ENCODE measurements around the gene DNAJB8. TPM values are rescaled to one million over a fixed set of nuclear protein-coding genes. Genes with fewer than 3 reads are reported as not detected.
A peak's percentile ranks its signal among the peaks of the same experiment; 100 is the strongest.

DNAJB8 gene
- total RNA-seq, 4 donors from 2014 or later: not detected

- H3K27me3 ChIP-seq: peaks cover 0 to 69% of the 10 kb centered on the region in 2 donors
- H3K4me1 ChIP-seq: peaks cover 0 to 26% (median 9%) of the 10 kb centered on the region in 4 donors
These were observed 37.4 kb downstream of the DNAJB8 start for GRCh38 chr3:128429275-128429674.

DNA sequence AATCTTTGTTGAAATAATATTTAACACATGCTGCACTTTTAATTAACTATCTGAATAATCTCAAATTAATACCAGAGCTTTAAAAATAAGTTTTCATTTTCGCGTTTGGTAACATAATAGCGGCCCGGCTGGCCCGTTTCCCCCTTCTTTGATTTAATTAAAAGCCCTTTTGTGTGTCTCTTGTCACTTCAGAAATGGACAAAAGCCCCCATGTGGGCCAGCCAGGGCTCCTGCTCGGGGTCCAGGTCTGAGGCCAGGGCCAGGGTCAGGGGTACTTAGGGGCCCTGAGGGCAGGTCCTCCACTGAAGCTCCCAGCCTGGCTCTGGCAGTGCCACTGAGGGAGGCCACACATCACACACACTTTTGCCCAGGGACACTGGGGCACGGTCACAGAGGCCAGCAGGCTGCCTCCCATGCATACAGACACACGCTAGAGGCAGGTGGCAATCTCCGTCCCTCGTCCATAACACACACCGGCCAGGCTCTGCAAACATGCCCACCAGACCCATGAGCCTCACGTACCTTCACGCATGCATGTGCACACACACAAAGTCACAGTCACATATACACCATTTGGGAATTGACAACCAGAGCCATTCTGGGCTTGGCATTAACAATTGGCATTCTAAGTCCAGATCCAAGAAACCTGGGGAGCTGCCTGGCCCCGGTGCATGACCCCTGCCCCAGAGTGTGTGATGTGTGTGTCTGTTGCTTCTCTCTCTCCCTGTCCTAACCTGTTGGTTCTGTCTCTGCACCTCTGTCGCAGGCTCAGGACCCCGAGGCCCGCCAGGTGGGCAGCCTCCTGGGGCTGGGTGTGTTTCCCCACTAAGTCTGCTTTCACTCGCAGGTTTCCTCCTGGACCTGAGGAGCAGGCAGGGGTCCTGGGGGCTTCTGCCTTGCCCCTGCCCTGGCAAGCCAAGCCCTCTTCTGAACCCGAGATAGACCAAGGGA is 38.5 kb downstream of the DNAJB8 start:
- 86 to 87% methylated on average over 17 to 19 of the region's 19 CpGs for WGBS, 2 donors
- H3K36me3 ChIP-seq: no peaks in the 10 kb centered on the region
- no peak overlapping the region for H3K4me3 ChIP-seq
- H3K27ac ChIP-seq: no peak overlapping the region
- H3K9me3 ChIP-seq: no peaks in the 10 kb centered on the region
- DNase-seq (ENCODE audit: low spot score in 2 of 2): no peak
- peaks cover 0 to 58% of the 10 kb centered on the region in 2 donors for H3K27me3 ChIP-seq
- no peak for TF ChIP-seq CTCF (IDR thresholded peaks at IDR 0.05)
- no peak for TF ChIP-seq POLR2A (IDR thresholded peaks at IDR 0.05)
- no peak for TF ChIP-seq EP300 (IDR thresholded peaks at IDR 0.05)
- H3K4me1 ChIP-seq: peaks cover 0 to 21% (median 8%) of the 10 kb centered on the region in 4 donors

More at GRCh38 chr3:128429275-128429674, 37.4 kb downstream of the DNAJB8 start:
- H3K9me3 ChIP-seq: no peaks in the 10 kb centered on the region
- no peak for TF ChIP-seq CTCF (IDR thresholded peaks at IDR 0.05)
- TF ChIP-seq EP300 (IDR thresholded peaks at IDR 0.05): no peak
- TF ChIP-seq POLR2A (IDR thresholded peaks at IDR 0.05): no peak
- H3K4me3 ChIP-seq: no peak overlapping the region
- no peaks in the 10 kb centered on the region for H3K36me3 ChIP-seq
- DNase-seq (ENCODE audit: low spot score in 2 of 2): no peak
- no peak overlapping the region for H3K27ac ChIP-seq
- 85 to 92% methylated on average over 6 to 15 of the region's 15 CpGs for WGBS, 2 donors

DNA sequence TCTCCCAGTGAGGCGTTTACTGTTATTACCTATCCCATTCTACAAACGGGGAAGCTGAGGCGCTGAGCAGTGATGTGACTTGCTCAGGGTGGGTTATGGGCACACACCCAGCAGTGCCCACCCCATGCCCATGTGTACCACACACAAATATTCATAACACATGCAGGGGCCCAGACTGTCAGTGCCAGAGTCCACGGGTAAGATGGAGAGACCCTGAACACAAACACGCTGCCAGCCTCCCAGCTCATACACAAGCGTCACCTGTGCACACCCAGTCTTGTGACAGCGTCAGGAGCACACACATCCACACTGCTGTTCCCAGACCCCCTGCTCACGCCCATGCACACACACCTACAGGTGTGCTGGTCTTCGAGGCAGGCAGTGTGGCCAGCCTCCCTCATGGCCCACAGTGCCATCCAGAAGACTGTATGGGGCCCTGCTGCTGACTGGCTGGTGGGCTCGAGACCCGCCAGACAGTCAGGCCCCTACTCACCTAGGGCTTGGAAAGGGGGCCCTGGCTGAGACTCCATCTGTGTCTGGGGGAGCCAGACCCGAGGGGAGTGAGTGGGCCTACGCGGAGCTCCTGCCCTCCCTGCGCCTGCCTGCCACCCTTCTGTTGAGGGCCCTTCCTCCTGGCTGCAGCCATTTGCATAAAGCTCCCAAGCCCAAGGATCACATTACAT is 39.4 kb downstream of the DNAJB8 start:
- 80 to 88% methylated on average over 12 to 15 of the region's 15 CpGs for WGBS, 2 donors
- H3K36me3 ChIP-seq: no peaks in the 10 kb centered on the region
- no peak overlapping the region for H3K27ac ChIP-seq
- no peak for TF ChIP-seq EP300 (IDR thresholded peaks at IDR 0.05)
- TF ChIP-seq POLR2A (IDR thresholded peaks at IDR 0.05): no peak
- no peak overlapping the region for H3K4me3 ChIP-seq
- no peaks in the 10 kb centered on the region for H3K9me3 ChIP-seq
- no peak for DNase-seq (ENCODE audit: low spot score in 2 of 2)
- peaks cover 0 to 50% of the 10 kb centered on the region in 2 donors for H3K27me3 ChIP-seq
- peaks cover 0 to 13% (median 4%) of the 10 kb centered on the region in 4 donors for H3K4me1 ChIP-seq

DNA sequence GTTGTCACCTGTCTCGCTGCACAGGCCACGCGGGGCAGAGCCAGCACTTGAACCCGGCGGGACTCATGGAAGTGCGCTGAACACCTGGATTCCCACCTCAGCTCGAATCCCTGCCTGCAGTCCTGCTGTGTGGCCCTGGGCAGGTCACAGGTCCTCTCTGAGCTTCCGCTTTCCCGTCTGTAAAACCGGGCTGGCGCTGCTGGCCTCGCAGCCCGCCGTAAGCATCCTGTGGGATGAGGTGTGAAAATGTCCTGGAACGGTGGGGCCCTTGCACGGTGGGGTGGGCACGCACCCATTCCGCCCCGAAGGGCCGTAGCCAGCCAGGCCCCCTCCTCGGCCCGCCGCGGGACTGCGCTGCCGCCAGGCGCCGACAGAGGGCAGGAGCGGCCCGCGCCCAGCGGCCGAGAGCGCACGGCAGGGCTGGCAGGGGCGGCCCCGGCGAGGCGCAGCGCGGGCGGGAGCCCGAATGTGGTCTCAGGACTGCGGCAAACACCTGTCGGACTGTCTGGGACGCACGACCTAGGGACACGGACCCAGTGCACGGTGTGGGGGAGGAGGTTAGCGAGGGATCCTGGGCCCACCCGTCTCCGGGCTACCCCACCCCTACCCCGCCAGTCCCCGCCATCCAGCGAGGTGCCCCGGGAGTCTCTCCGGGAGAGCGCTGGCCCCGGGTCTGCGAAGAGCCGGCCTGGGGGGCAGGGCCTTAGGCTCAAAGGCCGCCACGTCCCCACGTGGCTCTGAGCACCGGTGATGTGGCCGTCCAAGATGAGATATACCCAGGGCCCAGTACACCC is 40.4 kb downstream of the DNAJB8 start:
- TF ChIP-seq POLR2A (IDR thresholded peaks at IDR 0.05): no peak
- TF ChIP-seq CTCF (IDR thresholded peaks at IDR 0.05): peak; percentile 75 to 97 (median 97)
- 10 to 15% methylated on average over 27 to 36 of the region's 66 CpGs for WGBS, 2 donors
- Histone ChIP-seq H3K4me1 (peaks cover 0 to 9% (median 3%) of the 10 kb centered on the region in 4 donors), H3K9me3 (no peaks in the 10 kb centered on the region), H3K4me3 (peak overlapping the region in 3 of 4 donors; percentile 6 to 38 (median 11)), H3K36me3 (no peaks in the 10 kb centered on the region), H3K27me3 (peaks cover 0 to 40% of the 10 kb centered on the region in 2 donors), H3K27ac (no peak overlapping the region)
- peak in 1 of 2 donors; percentile 10 for DNase-seq (ENCODE audit: low spot score in 2 of 2)

- DNase-seq (ENCODE audit: low spot score in 2 of 2): no peak
- TF ChIP-seq EP300 (IDR thresholded peaks at IDR 0.05): no peak
- WGBS, 2 donors: 75 to 78% methylated on average over 8 of the region's 8 CpGs
- Histone ChIP-seq H3K27ac (no peak overlapping the region), H3K9me3 (no peaks in the 10 kb centered on the region), H3K4me3 (no peak overlapping the region), H3K36me3 (no peaks in the 10 kb centered on the region), H3K4me1 (peaks cover 0 to 9% (median 3%) of the 10 kb centered on the region in 4 donors), H3K27me3 (peaks cover 0 to 35% of the 10 kb centered on the region in 2 donors)
These were observed 40.9 kb downstream of the DNAJB8 start for GRCh38 chr3:128425846-128426127.
